SKM-1 (cell line): ENCODE results near the gene MFSD6.

ENCODE experiments used
- DNase-seq: peaks from one replicate; lab custom pipeline; 2025; ENCODE audit not compliant: unreplicated experiment; lab: John Stamatoyannopoulos, UW

Gene MFSD6

GRCh38 chr2:190435031-190435670 lies 27.0 kb downstream of the MFSD6 start:
- peak; percentile 54 for DNase-seq

- DNase-seq: no peak
These were observed 28.4 kb downstream of the MFSD6 start for GRCh38 chr2:190436557-190436956.

- DNase-seq: no peak
These were observed 32.0 kb downstream of the MFSD6 start for GRCh38 chr2:190440113-190440512.

GRCh38 chr2:190441564-190441963 lies 33.4 kb downstream of the MFSD6 start:
- no peak for DNase-seq

GRCh38 chr2:190443055-190443454 lies 34.9 kb downstream of the MFSD6 start:
- DNase-seq: no peak

DNA sequence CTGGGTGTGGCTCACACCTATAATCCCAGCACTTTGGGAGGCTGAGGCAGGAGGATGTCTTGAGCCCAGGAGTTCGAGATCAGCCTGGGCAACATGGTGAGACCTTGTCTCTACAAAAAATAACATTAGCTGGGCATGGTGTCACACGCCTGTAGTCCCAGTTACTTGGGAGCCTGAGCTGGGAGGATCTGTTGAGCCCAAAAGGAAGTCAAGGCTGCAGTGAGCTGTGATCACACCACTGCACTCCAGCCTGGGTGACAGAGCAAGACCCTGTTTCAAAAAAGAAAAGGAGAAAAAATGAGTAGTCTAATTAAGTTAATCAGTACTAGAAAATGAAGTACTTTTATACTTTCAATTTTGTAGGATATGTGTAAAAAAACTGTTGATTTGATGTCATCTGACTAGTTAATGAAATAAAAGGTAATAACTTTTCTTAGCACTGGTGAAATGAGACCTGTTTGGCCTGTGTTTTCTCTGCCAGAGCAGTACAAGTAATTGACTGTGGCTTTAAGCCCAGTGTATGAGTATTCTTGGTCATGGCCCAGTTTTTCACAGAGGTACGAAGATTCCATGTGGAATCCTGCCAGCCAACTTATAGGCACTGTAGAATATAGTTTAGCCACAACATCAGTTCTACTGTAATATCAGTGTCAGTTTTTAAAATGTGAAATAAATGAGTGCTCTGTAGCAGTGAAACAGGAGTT lies 35.8 kb downstream of the MFSD6 start:
- DNase-seq: no peak

DNA sequence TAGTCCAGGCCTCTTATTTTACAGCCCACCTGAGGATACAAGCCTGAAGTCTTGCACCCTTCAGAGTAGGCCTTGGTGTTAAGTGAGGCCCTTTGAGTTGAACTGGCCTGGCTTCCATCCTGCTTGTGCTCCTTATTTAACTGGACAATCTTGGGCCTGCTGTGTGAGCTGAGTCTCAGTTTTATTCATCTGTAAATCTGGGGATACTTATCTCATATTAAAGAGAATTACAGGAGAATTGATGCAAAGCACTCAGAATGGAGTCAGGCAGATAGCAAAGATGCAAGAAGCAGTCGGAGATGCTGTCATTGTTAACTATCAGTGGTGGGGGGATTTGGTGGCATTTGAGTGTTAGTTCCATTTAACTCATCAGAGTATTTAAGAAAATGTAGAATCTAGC lies 36.8 kb downstream of the MFSD6 start:
- no peak for DNase-seq

- no peak for DNase-seq
These were observed 38.0 kb downstream of the MFSD6 start for GRCh38 chr2:190446193-190446592.

DNA sequence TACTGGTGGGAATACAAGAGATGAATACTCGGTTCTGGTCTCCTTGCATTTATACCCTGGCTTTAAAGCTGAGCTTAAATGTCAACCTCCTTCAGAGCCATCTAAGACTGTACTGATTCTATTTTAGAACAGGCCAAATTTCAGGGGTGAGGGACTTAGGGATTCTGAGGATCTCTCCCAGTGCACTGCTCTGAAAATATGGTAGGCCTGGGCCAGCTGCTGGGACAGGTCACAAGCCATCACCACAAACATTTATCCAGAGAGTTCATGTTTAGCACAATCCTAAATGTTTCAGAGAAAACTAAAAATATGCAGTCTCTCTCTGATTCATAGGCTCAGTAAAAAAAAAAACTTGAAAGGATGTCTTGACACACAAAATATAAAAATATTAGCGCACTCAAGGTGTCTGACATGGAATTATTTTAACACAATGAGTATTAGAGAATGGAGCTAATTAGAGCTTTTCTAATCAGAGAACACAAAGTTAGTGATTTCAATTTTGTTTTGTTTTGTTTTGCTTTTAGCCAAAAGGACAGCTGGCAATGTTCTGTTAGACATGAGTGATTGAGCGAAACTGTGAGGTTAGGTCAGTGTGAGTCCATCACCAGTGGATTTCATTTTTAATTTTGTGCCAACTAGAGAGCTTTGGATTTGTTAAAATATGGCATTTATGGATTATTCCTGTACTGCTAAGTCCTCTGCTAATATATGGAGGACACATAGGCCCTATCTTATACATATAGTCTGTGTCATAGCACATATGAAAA lies 38.8 kb downstream of the MFSD6 start:
- no peak for DNase-seq

DNA sequence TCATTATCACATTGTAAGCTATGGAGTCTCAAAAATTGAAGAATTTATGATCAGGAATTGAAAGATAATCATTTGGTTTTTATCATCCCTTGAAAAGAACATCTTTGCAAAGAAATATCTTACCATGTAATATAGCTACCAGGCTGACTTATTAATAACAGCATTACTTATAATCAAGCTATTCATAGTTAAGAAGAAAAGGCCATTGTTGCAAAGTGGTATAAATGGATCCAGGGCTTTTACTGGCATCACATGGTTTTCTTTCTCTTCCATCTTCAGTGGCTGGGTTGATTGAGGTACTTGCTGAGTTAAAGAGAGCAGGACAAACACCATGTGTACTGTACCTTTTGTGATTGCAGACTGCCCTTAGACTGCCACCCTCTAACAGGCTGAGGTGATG lies 39.6 kb downstream of the MFSD6 start:
- DNase-seq: no peak

DNA sequence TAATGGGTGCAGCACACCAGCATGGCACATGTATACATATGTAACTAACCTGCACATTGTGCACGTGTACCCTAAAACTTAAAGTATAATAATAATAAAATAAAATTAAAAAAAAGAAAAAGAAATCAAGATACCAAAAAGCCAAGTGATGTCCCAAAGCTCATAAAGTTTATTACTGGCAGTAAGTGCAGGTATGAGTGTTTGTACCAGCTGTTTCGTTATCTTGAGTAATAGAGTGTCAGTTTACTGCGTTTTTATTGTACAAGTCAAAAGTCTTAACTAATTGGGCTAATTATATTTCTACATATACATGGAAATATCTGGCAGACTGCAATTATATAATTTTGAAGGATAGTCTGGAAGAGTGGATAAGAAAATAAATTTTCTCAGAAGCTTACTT lies 41.8 kb downstream of the MFSD6 start:
- DNase-seq: no peak

- no peak for DNase-seq
These were observed 42.2 kb downstream of the MFSD6 start for GRCh38 chr2:190450363-190450762.

DNA sequence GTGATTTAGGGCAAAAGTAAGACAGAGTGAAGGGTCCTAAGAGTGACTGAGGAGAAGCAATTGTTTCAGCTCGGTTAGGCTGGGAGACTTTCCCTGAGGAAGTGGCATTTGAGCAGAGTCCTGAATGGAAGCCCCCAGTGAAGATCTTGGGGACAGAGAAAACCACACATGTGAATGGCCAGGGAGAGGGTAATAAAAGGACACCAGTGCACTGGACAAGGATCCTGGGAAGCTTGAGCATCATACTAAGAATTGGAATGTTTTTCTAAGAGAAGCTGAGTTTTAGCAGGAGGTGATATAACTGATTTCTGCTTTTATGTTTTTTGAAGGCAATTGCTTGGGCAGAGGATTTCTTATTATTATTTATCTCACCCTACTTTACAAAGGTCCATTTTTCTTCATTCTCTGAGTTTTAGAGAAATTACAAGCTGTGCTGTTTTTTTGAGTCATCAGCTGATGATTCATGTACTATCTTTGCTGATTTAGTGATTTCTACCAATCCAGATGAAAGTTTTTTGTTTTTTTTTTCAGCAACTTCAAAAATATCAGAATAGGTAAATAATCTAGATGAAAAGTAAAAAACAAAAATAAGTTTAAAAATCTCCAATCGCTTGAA lies 43.5 kb downstream of the MFSD6 start:
- no peak for DNase-seq

DNA sequence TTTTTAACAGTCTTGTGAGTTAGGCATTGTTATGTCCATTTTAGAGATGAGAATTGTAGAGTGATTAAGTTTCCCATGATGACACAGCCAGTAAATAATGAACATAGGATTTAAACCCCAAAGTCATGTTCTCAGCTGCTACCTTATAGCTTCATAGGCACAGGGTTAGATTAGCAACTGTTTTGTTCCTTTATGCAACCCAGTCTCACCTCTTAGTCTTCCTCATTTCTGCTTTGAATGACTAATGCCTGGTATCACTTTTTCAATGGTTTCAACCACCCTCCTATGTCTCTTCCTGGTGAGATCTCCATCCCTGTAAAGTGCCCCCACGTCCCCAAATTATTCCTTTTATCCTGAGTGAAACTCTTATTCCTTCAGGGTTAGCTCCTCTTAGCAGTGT lies 44.3 kb downstream of the MFSD6 start:
- DNase-seq: no peak

DNA sequence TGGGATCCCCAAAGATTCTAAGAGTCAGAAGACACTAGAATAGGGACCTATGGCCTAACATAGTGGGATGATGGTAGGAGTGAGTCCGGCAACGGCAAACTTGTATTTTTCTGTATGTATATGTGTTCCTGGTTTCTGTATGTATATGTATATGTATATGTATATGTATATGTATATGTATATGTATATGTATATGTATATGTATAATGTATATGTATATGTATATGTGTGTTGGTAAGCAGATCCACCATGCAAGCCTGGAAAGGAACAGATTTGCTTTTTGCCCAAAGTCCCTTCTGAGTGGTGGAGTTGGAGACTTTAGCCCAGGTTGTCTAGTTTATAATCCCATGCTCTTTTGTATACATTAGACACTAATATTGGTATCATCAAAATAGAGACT lies 46.6 kb downstream of the MFSD6 start:
- DNase-seq: no peak

DNA sequence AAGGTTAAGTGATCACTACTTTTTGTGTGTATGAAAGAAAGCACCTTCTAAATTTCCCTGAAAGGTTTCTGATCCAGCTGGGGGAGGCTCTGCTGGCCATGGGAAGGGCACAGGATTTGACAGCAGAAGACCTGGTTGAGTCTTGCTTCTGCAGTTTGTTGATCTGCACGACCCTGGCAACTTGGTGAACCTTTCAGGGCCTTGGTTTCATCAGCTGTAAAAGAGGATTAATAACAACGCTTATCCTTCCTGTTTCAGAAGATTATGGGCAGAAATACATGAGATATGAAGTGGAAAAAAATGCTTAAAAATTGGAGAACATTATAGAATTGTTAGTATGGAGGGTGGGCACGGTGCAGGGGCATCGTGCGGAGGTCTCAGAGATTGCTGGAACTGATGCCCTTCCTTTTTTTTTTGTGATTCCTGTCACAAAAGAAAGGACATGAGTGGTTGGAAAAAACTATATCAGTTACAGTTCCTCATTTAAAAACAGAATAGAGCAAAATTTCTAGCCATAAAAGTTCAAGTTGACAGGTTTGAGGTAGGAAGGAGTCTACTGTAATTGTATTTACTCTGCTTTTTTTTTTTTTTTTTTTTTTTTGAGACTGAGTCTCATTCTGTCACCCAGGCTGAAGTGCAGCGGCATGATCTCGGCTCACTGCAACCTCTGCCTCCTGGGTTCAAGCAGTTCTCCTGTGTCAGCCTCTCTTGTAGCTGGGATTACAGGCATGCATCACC lies 47.4 kb downstream of the MFSD6 start:
- DNase-seq: no peak

DNA sequence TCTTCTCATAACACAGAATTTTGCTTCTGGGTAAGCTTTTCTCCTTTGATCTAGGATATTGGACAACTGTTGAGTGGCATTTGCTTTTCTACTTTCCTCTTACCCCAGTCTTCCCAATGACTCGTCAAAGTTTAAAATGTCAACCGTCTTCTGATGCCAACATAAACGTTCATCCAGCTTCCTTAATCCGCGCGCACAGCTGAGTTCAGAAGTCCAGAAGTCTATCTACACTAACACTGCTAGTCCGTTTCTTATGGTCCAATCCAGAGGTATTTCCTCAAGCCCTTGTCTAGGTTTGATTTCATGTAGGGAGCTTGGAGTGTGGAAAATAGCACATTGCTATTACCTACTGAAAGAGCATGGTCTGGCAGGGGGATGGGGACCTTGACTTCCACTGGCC lies 48.7 kb downstream of the MFSD6 start:
- no peak for DNase-seq

DNA sequence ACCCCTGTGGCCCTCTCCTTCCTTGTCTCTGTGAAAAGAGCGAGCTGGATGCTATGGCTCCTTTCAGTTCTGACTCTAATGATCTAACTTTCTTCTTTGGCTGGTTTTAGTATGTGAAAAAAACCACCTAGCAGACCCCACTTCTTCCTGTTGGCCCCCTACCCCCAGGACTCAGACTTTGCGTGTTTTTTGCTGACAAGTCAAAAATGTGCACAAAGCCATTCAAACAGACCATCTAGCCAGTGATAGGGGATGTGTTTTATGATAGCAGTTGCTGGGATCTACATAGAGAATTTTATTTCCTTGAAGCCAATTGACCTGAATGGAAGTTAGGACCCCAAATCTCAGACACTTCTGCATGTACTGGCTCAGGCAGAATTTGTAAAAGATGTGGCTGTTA lies 49.1 kb downstream of the MFSD6 start:
- DNase-seq: no peak

DNA sequence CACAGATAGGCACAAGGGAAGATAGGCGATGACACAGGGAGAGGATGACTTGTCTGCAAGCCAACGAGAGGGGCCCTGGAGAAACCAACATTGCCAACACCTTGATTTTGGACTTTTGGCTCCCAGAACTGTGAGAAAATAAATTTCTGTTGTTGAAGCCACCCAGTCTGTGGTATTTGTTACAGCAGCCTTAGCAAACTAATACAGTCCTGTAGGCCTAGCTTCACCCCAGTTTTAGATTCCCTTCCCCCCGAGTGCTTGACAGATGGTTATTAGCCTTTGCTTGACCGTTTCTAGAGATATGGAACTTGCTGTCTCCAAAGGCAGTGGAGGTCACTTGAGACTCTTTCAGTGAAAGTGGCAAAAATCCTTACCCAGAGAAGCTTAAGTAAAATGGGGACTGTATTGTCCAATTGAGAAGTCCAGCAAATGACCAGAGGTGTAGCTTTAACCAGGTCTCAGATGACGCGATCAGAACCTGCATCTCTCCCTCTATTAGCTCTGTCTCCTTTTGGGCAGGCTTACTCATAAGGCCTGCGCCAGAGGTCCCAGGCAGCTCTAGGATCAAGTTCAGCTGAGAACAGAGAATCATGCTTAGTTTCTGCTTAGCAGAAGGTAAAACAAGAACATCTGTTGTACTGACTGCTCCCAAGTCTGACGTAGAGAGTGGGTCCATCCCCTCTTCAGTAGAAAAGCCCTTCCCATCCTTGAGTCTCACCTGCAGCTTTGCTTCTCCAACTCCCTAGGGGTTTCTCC lies 50.4 kb downstream of the MFSD6 start:
- DNase-seq: no peak

- no peak for DNase-seq
These were observed 51.7 kb downstream of the MFSD6 start for GRCh38 chr2:190459881-190460280.
